Measurements from ENCODE around the gene CELA3B. TPM values are rescaled to one million over a fixed set of nuclear protein-coding genes. Genes with fewer than 3 reads are reported as not detected.
"Not testable (repeated sequence)": the region's sequence is repeated elsewhere in the genome, so short reads cannot be mapped to it uniquely, and the experiment has no call there.

The CELA3B gene
- not detected in 2 replicates for total RNA-seq (2014; rRNA removed; shearing (Covaris generic))

GRCh38 chr1:21976703-21977239 lies at the start of gene CELA3B:
Gene CELA3B (plus strand): TSS chr1:21977022. CDS start chr1:21977040, 18 bp downstream.
- DNase-seq (ENCODE audit: low read depth): not testable (repeated sequence)

GRCh38 chr1:21927533-21928237 lies 49.1 kb upstream of the CELA3B start:
- no peak for DNase-seq (ENCODE audit: low read depth)

- no peak for DNase-seq (ENCODE audit: low read depth)
Measured at GRCh38 chr1:21930080-21930571, 46.7 kb upstream of the CELA3B start.

GRCh38 chr1:21930629-21931170 lies 46.1 kb upstream of the CELA3B start:
- no peak for DNase-seq (ENCODE audit: low read depth)

GRCh38 chr1:21931171-21932093 lies 45.4 kb upstream of the CELA3B start:
- peak; percentile 89 for DNase-seq (ENCODE audit: low read depth)

- DNase-seq (ENCODE audit: low read depth): no peak
Measured at GRCh38 chr1:21932127-21932526, 44.7 kb upstream of the CELA3B start.

- DNase-seq (ENCODE audit: low read depth): no peak
Measured at GRCh38 chr1:21933397-21934248, 43.2 kb upstream of the CELA3B start.

- no peak for DNase-seq (ENCODE audit: low read depth)
Measured at GRCh38 chr1:21935393-21935804, 41.4 kb upstream of the CELA3B start.

GRCh38 chr1:21935891-21936365 lies 40.9 kb upstream of the CELA3B start:
- no peak for DNase-seq (ENCODE audit: low read depth)

GRCh38 chr1:21936366-21937031 lies 40.3 kb upstream of the CELA3B start:
- DNase-seq (ENCODE audit: low read depth): no peak

- no peak for DNase-seq (ENCODE audit: low read depth)
Measured at GRCh38 chr1:21937034-21937371, 39.8 kb upstream of the CELA3B start, which contains the start of gene HSPG2. Gene HSPG2 (minus strand): TSS chr1:21937310. CDS start chr1:21937217, 93 bp downstream.

GRCh38 chr1:21937372-21938121 lies 39.3 kb upstream of the CELA3B start:
- DNase-seq (ENCODE audit: low read depth): peak; percentile 81

GRCh38 chr1:21938732-21939538 lies 37.9 kb upstream of the CELA3B start:
- DNase-seq (ENCODE audit: low read depth): no peak

GRCh38 chr1:21939650-21940374 lies 37.0 kb upstream of the CELA3B start:
- peak; percentile 97 for DNase-seq (ENCODE audit: low read depth)

- DNase-seq (ENCODE audit: low read depth): no peak
Measured at GRCh38 chr1:21940492-21940891, 36.3 kb upstream of the CELA3B start.

GRCh38 chr1:21941370-21941769 lies 35.5 kb upstream of the CELA3B start:
- no peak for DNase-seq (ENCODE audit: low read depth)

GRCh38 chr1:21942464-21942863 lies 34.4 kb upstream of the CELA3B start:
- no peak for DNase-seq (ENCODE audit: low read depth)

All from RPMI7951 (cell line).